ENCODE data around the gene TSHZ2.
A peak's percentile ranks its signal among the peaks of the same experiment; 100 is the strongest.

TSHZ2 gene

DNA sequence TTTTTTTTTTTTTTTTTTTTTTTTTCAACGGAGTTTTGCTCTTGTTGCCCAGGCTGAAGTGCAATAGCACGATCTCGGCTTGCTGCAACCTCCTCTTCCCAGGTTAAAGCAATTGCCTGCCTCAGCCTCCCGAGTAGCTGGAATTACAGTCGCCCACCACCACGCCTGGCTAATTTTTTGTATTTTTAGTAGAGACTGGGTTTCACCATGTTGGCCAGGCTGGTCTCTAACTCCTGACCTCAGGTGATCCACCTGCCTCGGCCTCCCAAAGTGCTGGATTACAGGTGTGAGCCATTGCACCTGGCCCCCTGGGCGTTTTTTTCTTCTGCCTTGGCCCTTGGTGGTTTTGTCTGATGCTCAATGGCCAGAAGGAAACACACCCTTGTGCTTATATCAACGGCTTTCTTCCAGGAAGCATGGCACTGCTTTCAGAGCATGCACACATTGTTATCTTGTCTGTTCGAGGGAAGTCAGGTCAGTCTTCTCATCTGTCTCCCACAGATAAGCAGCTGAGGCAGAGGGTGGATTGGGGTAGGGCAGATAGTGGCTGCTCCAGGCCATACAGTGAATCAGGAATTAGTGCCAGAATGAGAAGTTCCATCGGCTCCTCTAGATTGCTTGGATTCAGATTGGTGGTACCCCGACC lies 203.1 kb downstream of the TSHZ2 start:
- DNase-seq, result no peak

DNA sequence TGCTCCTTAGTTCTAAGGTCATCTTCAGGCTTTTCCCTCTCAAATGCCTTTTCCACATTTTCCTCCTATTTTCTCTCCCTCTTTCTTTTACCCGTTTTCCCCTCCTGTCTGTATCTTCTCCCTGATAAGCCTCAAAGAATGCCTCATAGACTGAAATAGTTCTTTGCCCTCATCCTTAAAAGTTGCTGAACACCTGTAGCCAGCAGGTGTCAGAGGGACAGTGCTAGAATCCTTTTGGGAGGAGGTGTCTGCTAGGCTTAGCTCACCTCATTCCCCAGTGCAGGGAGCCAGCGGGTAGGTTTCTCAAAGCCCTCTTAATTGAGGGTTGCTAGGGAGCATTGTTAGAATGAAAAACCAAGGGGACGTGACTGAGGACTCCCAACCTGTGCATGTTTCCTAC lies 204.0 kb downstream of the TSHZ2 start:
- no peak for DNase-seq

DNA sequence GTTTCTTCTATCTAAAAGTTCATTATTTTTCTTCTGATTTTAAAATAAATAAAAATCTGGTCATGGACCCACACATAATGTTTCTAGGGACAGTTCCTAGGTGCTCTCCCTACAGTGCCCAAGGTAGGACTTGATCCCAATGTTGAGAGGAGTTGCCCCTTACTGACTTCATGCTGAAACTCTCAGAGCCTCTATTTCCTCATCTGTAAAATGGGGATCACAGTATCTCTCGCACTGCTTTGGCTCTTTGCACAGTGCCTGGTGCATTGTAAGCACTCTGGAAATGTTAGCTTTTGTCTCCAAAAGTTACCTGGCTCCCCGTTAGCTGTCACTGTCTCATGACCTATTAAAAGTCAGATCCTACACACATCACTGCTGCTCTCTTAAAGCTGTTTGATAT lies 205.5 kb downstream of the TSHZ2 start:
- DNase-seq, result no peak

DNA sequence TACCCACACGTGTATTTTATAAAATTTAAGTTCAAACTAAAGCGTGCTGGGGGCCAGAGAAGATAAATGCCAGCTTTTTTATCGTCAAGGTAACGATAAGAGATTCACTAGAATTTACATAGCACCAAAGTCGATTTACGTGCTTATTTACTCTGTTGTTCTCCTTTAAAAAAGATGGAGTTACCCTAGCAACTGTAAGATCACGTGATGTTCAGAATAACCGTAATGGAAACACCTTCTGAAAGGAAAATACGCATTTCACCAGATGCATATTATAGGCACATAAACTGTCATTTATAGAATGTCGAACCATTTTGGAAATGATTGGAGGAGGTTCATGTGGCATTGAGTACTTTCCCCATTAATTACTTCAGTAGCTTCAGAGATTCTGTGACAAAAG lies 207.6 kb downstream of the TSHZ2 start:
- no peak for DNase-seq

DNA sequence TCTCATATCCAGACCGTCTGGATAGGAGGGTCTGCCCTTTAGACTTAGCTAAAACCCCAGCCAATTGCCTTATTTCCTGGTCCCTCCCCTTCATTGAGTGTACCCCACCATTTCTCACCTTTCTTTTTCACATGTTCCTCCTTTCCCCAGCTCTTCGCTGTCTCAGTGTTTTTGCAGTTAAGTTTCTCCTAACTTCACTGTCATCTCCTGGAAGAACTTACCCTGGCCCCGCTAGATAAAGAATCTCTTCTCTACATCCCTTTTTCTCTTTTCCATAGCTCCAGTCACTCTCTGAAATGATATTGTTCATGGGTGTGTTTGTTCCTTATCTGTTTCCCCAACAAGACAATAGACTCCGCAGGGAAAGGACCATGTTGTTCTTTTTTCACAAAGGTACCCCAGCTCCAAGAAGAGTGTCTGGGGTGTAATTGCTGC lies 208.8 kb downstream of the TSHZ2 start:
- no peak for DNase-seq

DNA sequence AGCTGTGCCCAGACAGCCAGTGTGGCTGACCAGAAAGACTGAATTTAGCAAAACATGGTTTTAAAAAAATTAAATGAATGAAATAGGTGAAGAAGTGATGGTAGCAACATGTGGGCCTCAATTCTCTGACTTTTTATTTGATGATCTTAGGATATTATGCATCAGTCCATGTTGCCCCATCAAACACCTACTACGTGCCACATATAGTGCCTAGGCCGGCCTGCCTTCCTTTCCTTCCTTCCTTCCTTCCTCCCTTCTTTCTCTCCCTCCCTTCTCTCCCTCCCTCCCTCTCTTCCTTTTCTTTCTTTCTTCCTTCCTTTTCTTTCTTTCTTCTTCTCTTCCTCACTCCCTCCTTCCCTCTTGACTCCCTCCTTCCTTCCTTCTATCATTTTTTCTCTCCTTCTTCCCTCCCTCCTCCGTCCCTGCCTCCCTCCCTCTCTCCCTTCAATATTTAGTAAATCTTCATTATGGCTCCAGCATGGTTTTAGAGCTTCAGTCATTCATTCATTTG lies 209.8 kb downstream of the TSHZ2 start:
- no peak for DNase-seq

DNA sequence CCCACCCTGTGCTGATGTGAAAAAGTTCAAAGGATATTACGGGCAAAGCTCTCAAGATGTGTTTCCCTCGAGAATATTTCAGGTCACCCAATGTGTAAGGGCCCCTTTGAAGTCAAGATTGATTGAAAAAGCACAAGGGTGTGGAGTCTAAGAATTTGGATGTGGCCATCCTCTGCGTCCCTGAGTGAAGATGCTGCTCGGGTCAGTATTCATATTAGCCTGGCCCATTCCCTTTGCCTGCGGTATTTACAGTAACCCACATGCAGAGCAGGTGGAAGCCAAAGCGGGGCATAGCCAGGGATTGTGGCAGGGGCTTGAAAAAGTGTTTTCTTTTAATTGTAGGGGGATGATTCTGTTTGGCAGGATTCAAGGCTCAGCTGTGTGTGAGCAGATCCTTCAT lies 211.0 kb downstream of the TSHZ2 start:
- no peak for DNase-seq

DNA sequence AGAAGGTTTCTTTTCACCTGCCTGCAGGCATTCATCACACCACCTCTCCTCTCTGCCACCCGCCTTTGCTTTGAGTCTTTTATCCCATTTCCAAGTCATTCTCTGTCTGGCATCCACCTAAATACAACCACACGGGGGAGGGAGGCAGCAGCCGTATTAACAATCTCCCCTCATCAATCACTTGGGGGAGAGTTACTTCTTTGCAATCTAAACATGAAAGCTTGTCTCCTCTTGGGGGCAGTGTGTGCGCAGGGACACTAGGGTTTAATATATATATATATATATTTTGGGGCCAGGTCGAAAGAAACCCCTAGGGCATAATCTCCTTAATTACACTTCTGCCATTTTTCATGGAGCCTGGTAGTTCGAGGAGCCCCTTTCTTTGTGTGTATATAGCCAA lies 214.5 kb downstream of the TSHZ2 start:
- DNase-seq, result no peak

DNA sequence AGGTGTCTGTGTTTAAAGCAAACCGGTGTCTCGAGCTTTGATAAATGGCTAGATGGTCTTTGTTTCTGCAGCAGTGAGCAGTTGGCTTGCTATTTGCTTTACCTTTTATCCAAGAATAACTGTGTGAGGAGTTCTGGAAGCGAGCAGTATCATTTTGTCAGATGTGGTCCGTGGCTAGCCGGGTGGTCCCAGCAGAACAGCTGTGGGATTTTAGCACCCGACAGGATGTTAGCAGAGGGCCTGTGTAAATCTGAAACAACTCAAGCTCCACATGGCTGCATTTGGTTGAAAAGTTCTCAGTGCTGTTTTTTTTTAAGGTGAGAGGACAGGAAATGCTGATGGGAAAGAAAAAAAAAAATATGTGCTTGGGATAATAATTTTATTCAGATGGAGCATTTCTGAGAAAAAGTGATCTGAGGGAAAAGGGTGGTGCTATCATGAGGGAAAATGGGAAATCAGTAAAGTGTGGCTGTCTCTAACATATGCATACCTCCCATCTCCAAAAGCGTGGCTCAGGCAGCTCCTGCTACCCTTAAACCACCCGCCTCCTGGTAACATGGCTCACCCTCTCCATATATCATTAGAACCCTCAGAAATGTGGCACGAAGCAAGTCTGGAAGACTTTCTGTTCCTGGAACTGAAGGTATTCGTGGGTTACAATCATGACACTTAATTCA lies 215.4 kb downstream of the TSHZ2 start:
- no peak for DNase-seq

DNA sequence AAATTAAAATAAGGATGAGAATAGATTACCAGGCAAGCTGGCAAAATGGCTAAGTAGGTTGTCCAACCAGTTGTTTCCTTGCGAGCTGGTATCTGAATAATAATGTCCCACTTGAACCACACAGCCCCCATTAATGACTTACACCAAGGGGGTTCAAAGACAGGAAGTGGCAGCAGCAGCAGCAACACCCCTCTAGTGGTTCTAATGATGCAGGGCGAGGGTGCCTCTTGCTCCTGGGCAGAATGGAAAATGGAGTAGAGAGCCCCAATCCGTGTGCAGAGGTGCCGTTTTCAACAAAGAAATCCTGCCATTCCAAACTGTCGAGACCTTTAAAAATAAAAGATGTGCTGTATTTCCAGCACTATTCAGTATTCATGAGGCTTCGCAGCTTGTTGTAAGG lies 218.1 kb downstream of the TSHZ2 start:
- no peak for DNase-seq

DNA sequence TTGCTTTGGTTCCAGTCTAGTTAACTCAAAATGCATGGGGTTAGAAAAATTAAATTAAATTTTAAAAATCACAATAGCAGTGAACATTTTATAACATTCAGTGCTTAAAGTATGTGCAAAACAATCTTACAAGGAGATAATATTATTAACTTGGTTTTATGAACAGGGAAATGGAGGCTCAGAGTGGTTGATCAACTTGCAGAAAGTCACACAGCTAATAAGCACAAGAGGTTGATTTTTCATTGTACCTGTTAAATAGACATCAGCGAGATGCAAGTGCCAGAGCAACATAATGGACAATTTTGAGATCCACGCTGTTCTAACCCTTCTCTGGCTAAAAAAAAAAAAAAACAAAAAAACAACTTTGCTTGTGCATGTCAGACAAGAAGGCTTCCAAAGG lies 219.8 kb downstream of the TSHZ2 start:
- no peak for DNase-seq

DNA sequence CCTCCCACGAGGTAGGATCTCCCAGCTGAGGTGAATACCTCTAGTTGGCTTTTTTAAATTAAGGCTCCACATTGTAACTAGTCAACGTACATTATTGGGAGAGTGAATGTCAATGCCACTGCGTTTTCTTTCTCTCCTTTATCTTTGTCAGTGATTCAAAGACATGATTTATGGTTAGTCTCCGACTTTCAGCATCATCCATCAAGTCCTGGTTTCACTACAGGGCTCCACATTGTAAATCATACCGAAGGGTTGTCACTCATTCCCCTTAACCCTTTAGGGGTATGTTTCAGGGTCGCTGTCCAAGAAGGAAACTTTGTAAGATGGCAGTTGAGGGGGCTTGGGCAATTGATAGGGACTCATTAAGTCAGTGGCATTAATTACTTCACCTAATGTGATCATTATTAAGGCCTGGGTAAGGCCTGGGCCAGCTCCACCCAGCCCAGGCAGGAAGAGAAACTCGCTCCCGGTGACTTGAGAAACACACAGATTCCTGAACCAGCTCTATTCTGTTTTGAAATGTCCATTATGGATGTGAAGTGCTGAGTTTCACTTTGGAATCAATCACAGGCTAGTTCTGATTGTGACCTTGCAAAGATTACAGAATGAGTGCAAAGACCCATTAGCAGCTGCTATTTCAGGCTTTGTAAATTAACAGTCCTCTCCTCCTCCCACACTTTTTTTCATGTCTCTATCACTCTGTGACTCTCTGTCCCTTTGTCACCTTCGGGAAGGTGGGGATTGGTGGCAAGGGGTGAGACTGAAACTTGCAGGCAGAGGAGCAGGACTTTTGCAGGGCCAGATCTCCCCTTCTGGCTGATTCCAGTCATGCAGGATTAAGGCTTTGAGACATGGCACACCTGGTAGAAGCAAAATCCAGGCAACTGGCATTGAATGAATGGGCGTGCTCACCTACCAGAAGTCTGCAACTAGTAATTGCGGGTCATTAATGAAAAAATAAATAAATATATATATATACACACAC lies 222.4 kb downstream of the TSHZ2 start:
- DNase-seq, result no peak

DNA sequence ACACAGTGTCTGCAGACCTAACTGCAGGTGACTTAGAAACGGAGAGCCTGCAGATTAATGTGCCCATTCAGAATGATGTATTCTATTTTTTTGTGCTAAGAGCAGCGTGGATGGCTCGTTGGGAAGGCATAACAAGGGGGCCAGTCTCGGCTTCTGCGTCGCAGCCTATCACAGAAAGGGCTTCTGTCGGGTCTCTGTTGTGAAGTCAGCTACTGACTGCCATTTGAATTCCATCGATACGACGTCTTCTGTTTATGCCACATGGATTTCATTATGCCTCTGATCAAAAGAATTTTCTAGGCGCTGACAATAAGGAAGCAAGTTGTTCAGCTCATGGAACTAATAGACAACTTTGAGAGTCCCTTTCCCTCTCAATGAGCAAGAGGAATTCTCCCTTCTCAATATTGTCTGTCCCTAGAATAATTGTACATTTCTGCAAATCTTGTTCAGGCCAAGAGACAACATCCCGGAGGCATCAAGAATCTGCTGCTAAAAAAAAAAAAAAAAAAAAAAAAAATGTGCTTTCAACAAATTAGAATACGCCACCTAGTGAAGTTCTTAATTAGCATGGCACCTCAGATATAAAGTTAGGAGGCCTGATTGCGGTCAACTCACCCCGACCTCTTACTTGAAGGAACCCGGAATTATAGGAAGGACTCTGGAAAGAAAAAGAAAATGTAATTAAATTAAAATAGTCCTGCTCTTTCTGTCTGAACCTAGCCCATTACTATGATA lies 223.9 kb downstream of the TSHZ2 start:
- no peak for DNase-seq

DNA sequence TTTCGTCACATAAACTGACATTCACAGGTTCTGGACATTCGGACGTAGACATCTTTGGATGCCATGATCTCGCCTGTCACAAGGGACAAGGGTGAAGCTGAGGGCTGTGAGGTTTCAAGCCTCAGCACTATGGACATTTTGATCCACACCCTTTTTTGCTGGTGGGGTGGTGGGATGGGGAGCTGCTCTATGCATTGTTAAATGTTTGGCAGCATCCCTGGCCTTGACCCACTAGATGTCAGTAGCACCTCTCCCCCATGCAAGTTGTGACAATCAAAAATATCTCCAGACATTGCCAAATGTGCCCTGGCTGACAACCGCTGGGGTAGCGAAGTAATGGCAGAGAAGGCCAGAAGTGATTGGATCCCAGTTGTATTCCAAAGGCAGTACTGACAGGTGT lies 229.4 kb downstream of the TSHZ2 start:
- no peak for DNase-seq

DNA sequence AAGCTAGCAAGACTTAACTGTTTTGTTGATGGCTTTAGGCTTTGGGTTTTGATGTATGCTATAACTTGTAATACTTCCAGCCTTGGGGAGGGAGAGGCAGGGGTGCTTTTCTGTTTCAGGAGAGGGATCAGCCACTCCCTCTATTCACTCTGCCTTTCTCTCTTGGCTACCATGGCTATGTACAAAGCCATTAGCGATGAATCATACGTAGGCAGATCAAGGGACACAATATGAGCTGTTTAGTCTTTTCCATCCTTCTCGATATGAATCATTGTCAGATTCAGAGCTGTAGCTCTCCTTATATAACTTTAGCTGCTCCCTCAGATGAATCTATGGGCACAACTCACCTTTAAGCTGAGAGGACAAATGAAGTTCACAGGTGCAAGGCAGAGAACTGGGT lies 230.6 kb downstream of the TSHZ2 start:
- DNase-seq, result peak; percentile 46

DNA sequence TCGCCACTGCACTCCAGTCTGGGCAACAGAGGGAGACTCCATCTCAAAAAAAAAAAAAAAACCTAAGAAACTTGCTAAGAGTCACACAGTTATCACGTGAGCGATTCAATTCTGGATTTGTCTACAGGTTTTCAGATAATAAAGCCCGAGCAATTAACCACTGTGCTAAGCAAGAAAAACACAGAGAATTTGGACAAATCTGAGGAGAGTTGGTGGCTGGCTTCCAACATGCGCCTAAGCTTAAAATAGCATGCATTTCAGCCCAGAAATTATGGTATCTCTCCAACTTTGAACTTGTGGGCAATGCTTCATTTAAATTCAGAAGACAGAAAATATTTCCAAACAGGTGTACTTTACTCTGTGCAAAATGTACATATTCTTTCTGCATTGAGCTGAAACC lies 232.9 kb downstream of the TSHZ2 start:
- DNase-seq, result no peak

DNA sequence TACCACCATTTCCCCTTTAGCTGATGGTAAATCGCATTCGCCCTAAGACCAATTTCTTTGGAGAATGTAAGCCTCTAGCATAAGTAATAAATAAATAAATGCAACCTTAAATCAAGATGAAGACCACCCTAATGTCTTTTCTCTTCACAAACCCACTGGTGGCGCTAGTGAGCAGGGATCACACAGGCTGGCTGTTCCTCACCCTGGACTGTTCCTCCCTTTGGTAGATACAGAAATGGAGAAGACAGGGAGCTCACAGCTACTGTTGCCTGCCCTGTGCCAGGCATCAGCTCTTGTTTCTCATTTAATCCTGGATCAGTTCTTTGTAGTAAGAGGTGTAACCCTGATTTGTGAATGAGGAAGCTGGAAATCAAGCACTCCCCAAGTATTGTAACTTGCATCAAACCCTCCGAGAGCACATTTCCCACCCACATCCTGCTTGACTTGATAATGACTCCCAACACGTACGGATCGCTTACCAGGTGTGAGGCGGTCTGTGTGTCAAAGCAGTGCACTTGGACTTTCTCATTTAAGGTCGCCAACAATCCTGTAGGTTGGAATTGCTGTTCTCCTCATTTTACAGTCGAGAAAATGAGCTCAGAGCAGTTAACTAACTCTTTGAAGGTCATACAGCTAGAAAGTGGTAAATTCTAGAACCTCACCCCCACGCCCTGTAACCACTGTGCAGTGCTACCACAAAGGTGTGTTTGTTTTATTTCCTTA lies 236.1 kb downstream of the TSHZ2 start:
- DNase-seq, result peak; percentile 12

DNA sequence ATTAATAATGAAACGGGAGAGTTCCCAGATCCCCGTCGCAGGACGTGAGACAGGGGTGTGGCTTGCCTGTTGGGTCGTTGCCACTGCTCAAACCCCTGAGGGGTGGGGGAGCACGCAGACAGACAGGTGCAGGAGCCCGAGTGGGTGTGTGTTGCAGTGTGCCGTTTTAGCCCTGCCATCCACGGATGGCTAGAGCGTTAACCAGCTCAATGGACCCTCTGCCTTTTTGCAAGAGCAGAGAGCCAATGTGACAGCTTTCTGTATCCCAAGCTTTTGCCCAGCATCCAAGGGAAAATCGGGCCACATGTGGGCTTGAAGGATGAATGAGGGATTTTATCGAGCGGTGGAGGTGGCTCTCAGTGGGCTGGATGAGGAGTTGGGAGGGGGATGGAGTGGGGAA lies 237.9 kb downstream of the TSHZ2 start:
- DNase-seq, result no peak

DNA sequence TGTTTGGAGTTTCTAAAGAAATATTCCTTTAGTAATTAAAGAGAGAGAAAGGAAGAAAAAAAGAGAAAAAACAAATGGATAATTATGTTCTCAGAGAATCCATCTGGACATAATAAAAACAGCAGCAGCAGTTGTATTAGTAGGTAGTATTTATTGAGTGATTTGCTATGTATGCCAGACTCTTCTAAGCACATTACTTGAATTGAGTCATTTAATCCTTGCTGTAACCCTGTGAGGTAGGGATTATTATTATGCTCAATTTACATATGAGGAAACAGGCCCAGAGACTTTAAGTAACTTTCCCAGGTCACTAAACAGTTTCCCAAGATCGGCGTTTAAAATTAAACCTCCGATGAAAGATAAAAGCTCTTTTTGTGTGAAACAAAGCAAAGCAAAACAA lies 238.8 kb downstream of the TSHZ2 start:
- no peak for DNase-seq

DNA sequence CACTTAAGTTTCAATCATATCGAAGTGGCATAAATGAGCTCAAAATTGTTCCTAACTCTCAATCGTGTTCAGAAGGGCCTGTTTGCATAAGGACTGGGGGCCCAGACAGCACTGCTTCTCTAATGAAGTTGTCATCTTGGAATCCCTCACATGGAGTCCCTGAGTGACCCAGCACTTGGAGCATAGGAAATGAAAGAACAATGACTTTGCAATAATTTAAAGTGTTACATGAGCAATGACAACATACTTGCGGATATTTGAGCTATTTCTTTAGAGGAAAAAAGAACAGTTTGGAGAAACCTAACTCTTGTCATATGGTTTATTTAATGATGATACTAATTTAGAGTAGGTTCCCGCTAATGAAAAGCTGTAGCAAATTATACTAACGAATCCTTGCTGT lies 239.9 kb downstream of the TSHZ2 start:
- no peak for DNase-seq

DNA sequence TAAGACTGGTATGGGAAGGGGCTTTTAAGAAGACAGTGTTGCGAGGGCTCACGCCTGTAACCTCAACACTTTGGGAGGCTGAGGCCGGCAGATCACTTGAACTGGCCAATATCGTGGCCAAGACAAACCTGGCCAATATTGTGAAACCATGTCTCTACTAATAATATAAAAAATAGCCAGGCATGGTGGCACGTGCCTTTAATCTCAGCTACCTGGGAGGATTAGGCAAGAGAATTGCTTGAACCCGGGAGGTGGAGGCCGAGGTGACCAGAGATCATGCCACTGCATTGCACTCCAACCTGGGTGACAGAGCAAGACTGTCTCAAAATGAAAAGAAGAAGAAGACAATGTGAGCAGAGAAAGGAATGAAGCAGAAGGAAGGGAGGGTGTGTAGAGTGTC lies 242.2 kb downstream of the TSHZ2 start:
- no peak for DNase-seq

DNA sequence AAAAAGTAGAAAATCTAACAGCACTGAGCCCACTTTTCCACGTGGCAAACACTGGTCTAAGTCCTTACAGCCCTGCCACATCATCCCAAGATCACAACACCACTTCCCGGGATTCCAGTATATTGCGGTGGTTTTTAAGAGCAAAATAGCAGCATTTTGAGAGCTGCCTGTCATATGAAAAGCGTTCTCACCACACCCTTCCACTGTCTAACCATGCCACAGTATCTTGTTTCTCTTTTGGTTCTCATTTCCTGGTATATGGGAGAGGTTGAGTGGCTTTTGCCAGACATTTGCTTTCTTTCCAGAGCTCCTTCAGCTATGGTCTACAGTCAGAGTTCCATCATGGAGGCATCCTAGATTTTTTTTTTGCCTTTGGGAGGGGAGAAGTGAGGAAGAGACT lies 243.0 kb downstream of the TSHZ2 start:
- DNase-seq, result peak; percentile 57
